Uterus (tissue), 4 donors: ENCODE data around the gene AZIN2. TPM values are rescaled to one million over a fixed set of nuclear protein-coding genes. Genes with fewer than 3 reads are reported as not detected.
"Not testable (repeated sequence)": the region's sequence is repeated elsewhere in the genome, so short reads cannot be mapped to it uniquely, and the experiment has no call there.

Experiments used
- DNase-seq, 2 donors: peaks; one replicate each; pipeline ENCODE4 v3.0.0-alpha.2; 2019 to 2020
- H3K27ac ChIP-seq, 2 donors: fragments of 200-600 bp; sonication (generic); 1 replicate in 1 of 2; 2 replicates in 1 of 2; pipeline ENCODE4 v1.5.1; 2016 to 2018
- H3K27me3 ChIP-seq, 2 donors: fragments of 200-600 bp; sonication (generic); one replicate each; pipeline ENCODE4 v1.5.1; 2018 to 2019; ENCODE audit warnings: control low read depth in 1 of 2
- H3K36me3 ChIP-seq, 2 donors: fragments of 200-600 bp; sonication (generic); one replicate each; pipeline ENCODE4 v1.5.1; 2019; ENCODE audit warnings: control low read depth in 1 of 2
- H3K4me1 ChIP-seq, 2 donors: fragments of 200-600 bp; sonication (generic); one replicate each; pipeline ENCODE4 v1.5.1; 2018 to 2019; ENCODE audit warnings: control low read depth in 1 of 2
- H3K4me3 ChIP-seq, 2 donors: fragments of 200-600 bp; sonication (generic); 1 replicate in 1 of 2; 2 replicates in 1 of 2; pipeline ENCODE4 v1.5.1; 2018 to 2019; ENCODE audit warnings: mild to moderate bottlenecking in 1 of 2
- H3K9me3 ChIP-seq, 2 donors: fragments of 200-600 bp; sonication (generic); one replicate each; pipeline ENCODE4 v1.5.1; 2019; ENCODE audit warnings: control low read depth in 1 of 2
- CTCF ChIP-seq, 4 experiments: fragments of 200-600 bp in 2 of 4; fragments of 450-650 bp in 2 of 4; sonication (generic) in 2 of 4; IDR thresholded peaks; one replicate each; pipeline ENCODE4 v1.5.1; 2016 to 2019; ENCODE audit warnings: antibody characterized with exemption in 4 of 4, mild to moderate bottlenecking in 2 of 4, moderate library complexity in 1 of 4
- POLR2A ChIP-seq, 2 donors: fragments of 450-650 bp; IDR thresholded peaks; one replicate each; pipeline ENCODE4 v1.6.1; 2016; ENCODE audit warnings: antibody characterized with exemption in 2 of 2, mild to moderate bottlenecking in 1 of 2, moderate library complexity in 1 of 2
- intact Hi-C: fragments of 100-400 bp; cut with DNase I; formaldehyde crosslinking; loops from one replicate; pipeline ENCODE4 v1.15.1; 2023; ENCODE audit warnings: low total_unique reads
- total RNA-seq, 4 donors: library from RNA; depleted of rRNA in 3 of 4; stranded (reverse); fragments of >200 nt in 3 of 4; gene quantifications; one replicate each; pipeline versions ENCODE4 v1.1.0 to v1.2.4, GENCODE V29; 2014 to 2023
- donor health status: DM: yes; HTN: yes; CAD: no.

The AZIN2 gene
- total RNA-seq, 4 donors from 2014 or later, result 1.2 to 16.1 (median 6.9) TPM

- intact Hi-C loops, result no loop called here
- Histone ChIP-seq H3K36me3 (no peaks in the 10 kb centered on the region), H3K27me3 (no peaks in the 10 kb centered on the region), H3K4me1 (no peaks in the 10 kb centered on the region), H3K27ac (no peak overlapping the region), H3K9me3 (no peaks in the 10 kb centered on the region), H3K4me3 (no peak overlapping the region)
- no peak for DNase-seq
- TF ChIP-seq POLR2A (IDR thresholded peaks at IDR 0.05) (no peak), CTCF (IDR thresholded peaks at IDR 0.05) (no peak)
Measured at GRCh38 chr1:33043267-33044092, 37.5 kb upstream of the AZIN2 start.

GRCh38 chr1:33045246-33045645 is 35.7 kb upstream of the AZIN2 start:
- DNase-seq, result no peak
- TF ChIP-seq CTCF (IDR thresholded peaks at IDR 0.05) (no peak), POLR2A (IDR thresholded peaks at IDR 0.05) (no peak)
- Histone ChIP-seq H3K27ac (no peak overlapping the region), H3K36me3 (no peaks in the 10 kb centered on the region), H3K27me3 (no peaks in the 10 kb centered on the region), H3K4me1 (no peaks in the 10 kb centered on the region), H3K4me3 (no peak overlapping the region), H3K9me3 (no peaks in the 10 kb centered on the region)
- intact Hi-C loops, result no loop called here

GRCh38 chr1:33045814-33046213 is 35.1 kb upstream of the AZIN2 start:
- DNase-seq, result no peak
- Histone ChIP-seq H3K4me3 (no peak overlapping the region), H3K9me3 (no peaks in the 10 kb centered on the region), H3K36me3 (no peaks in the 10 kb centered on the region), H3K27me3 (no peaks in the 10 kb centered on the region), H3K4me1 (no peaks in the 10 kb centered on the region), H3K27ac (no peak overlapping the region)
- intact Hi-C loops, result no loop called here
- no peak for TF ChIP-seq POLR2A (IDR thresholded peaks at IDR 0.05)

- H3K4me3 ChIP-seq, H3K27ac ChIP-seq, H3K9me3 ChIP-seq, H3K27me3 ChIP-seq, H3K4me1 ChIP-seq, intact Hi-C loops, H3K36me3 ChIP-seq, DNase-seq: not testable (repeated sequence)
Measured at GRCh38 chr1:33046234-33046633, 34.7 kb upstream of the AZIN2 start.

GRCh38 chr1:33047290-33047689 is 33.7 kb upstream of the AZIN2 start:
- intact Hi-C loops, result no loop called here
- Histone ChIP-seq H3K4me1 (no peaks in the 10 kb centered on the region), H3K36me3 (no peaks in the 10 kb centered on the region), H3K4me3 (no peak overlapping the region), H3K9me3 (no peaks in the 10 kb centered on the region), H3K27me3 (no peaks in the 10 kb centered on the region), H3K27ac (no peak overlapping the region)
- no peak for DNase-seq
- TF ChIP-seq POLR2A (IDR thresholded peaks at IDR 0.05), result no peak
- TF ChIP-seq CTCF (IDR thresholded peaks at IDR 0.05), result no peak

GRCh38 chr1:33047839-33048305 is 33.1 kb upstream of the AZIN2 start:
- TF ChIP-seq CTCF (IDR thresholded peaks at IDR 0.05) (no peak), POLR2A (IDR thresholded peaks at IDR 0.05) (no peak)
- intact Hi-C loops, result no loop called here
- Histone ChIP-seq H3K27ac (no peak overlapping the region), H3K9me3 (no peaks in the 10 kb centered on the region), H3K36me3 (no peaks in the 10 kb centered on the region), H3K4me3 (no peak overlapping the region), H3K27me3 (no peaks in the 10 kb centered on the region), H3K4me1 (no peaks in the 10 kb centered on the region)
- no peak for DNase-seq
